ENCODE data around the gene GSTM4.
"Not testable (repeated sequence)": the region's sequence is repeated elsewhere in the genome, so short reads cannot be mapped to it uniquely, and the experiment has no call there.

GSTM4 gene

GRCh38 chr1:109697861-109698260, 42.0 kb downstream of the GSTM4 start:
- H3K4me3 ChIP-seq (ENCODE audit: low read depth, low read length), result not testable (repeated sequence)

GRCh38 chr1:109702940-109703339, 47.0 kb downstream of the GSTM4 start:
- not testable (repeated sequence) for H3K4me3 ChIP-seq (ENCODE audit: low read depth, low read length)

- H3K4me3 ChIP-seq (ENCODE audit: low read depth, low read length), result no peak overlapping the region
These were observed 48.3 kb downstream of the GSTM4 start for GRCh38 chr1:109704173-109704572.

- no peak overlapping the region for H3K4me3 ChIP-seq (ENCODE audit: low read depth, low read length)
These were observed 49.5 kb downstream of the GSTM4 start for GRCh38 chr1:109705411-109705810.

GRCh38 chr1:109708949-109709348, 53.0 kb downstream of the GSTM4 start:
- H3K4me3 ChIP-seq (ENCODE audit: low read depth, low read length), result not testable (repeated sequence)

- not testable (repeated sequence) for H3K4me3 ChIP-seq (ENCODE audit: low read depth, low read length)
These were observed 53.9 kb downstream of the GSTM4 start for GRCh38 chr1:109709822-109710221.
